Pancreas (tissue), 10 donors: ENCODE data around the gene ELOVL7. TPM values are rescaled to one million over a fixed set of nuclear protein-coding genes. Genes with fewer than 3 reads are reported as not detected.
"Not testable (repeated sequence)": the region's sequence is repeated elsewhere in the genome, so short reads cannot be mapped to it uniquely, and the experiment has no call there.

Experiments used
- ATAC-seq, 4 donors: fragments of 200-7000 bp; cut with Tn5 transposase; one replicate each; pipeline versions ENCODE4 v1.8.0 to v1.9.1; 2020; ENCODE audit warnings: mild to moderate bottlenecking in 4 of 4, moderate library complexity in 4 of 4
- DNase-seq, 6 donors: peaks; one replicate each; pipeline ENCODE4 v3.0.0-alpha.2; 2020
- FAIRE-seq: peaks from 2 replicates; lab custom pipeline; 2012; peaks lifted over from hg19 to GRCh38; lab: Jason Lieb, UNC
- H3K27ac ChIP-seq, 4 donors: fragments of 200-600 bp; sonication (generic); 1 replicate in 3 of 4; 2 replicates in 1 of 4; pipeline versions ENCODE4 v1.5.0 to v1.8.0; 2020
- H3K27me3 ChIP-seq, 4 donors: fragments of 200-600 bp; one replicate each; pipeline ENCODE4 v1.8.0; 2021
- H3K36me3 ChIP-seq, 3 donors: fragments of 200-600 bp; sonication (generic) in 1 of 3; one replicate each; pipeline versions ENCODE4 v1.5.0 to v1.8.0; 2020 to 2021
- H3K4me1 ChIP-seq, 3 donors: fragments of 200-600 bp; one replicate each; pipeline ENCODE4 v1.8.0; 2021
- H3K4me3 ChIP-seq, 4 donors: fragments of 200-600 bp; sonication (generic) in 2 of 4; one replicate each; pipeline versions ENCODE4 v1.5.0 to v1.8.0; 2020 to 2021
- H3K9me3 ChIP-seq, 4 donors: fragments of 200-600 bp; one replicate each; pipeline ENCODE4 v1.8.0; 2021
- WGBS, 2 donors: extraction: QIAGEN DNeasy Blood & Tissue Kit; methylation state at CpG; one replicate each; pipeline ENCODE4 v1.1.7; 2013; 5-methylcytosine and 5-hydroxymethylcytosine counted together
- intact Hi-C, 3 donors: fragments of 100-400 bp; cut with DNase I; formaldehyde crosslinking; loops; one replicate each; pipeline versions ENCODE4 v1.11.1 to v1.14.2; 2022
- polyA plus RNA-seq, 2 donors: library from polyadenylated mRNA; stranded (reverse); fragments of 200-250 nt; gene quantifications; one replicate each; pipeline ENCODE4 v1.2.3, GENCODE V29; 2013
- total RNA-seq, 6 donors: library from RNA; stranded (reverse); fragmentation: NEBNext Ultra II Directional in 4 of 6; extraction: Animal tissue kit (Norgen Biotek cat#: 25700) in 4 of 6; gene quantifications; one replicate each; pipeline versions ENCODE4 v1.2.1 to v1.2.4, GENCODE V29; 2021 to 2023
- TF ChIP-seq, protein P1 (sequence below), 4 donors: fragments of 200-600 bp; sonication (generic) in 3 of 4; IDR thresholded peaks; one replicate each; pipeline versions ENCODE4 v1.5.0 to v1.8.0; 2021; ENCODE audit warnings: antibody characterized with exemption in 4 of 4
- donor health status: healthy with polysubstance abuse.
- donor health status: DM: no; HTN: no; CAD: no; lungs with moderate emphysema.
- donor health status: DM: no; HTN: no; CAD: no.
- donor health status: control.
- donor health status: control.
- donor health status: Bipolar disorder and iron deficiency.
- donor health status: DM: yes; HTN: yes; CAD: no.
- donor health status: DM: no; HTN: no; CAD: no.
- donor health status: DM: no; HTN: no; CAD: no.
- donor health status: DM: yes; HTN: yes; CAD: no.

ELOVL7 gene
- total and polyA plus RNA-seq, 8 donors: 3.4 to 11.1 (median 6.6) TPM

DNA sequence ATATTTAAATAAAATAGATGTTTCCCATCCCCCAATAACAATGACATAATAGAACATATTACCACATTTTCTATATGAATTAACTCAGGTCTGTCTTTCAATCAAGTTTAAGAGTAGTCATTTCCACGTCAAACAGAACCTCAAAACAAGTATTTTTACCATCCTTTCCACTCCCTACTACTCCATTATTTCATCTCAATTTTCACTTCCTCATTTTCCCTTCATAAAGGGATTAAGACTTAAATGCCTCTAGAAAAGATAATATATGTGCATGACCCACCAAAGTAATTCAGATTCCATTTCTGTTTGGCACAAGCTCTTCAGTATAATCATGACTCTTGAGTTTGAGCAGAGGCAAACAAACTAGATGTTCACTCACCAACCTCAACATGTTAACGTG lies 40.4 kb downstream of the ELOVL7 start:
- Histone ChIP-seq H3K4me3 (no peak overlapping the region), H3K27me3 (no peaks in the 10 kb centered on the region), H3K9me3 (no peaks in the 10 kb centered on the region), H3K4me1 (no peaks in the 10 kb centered on the region), H3K27ac (no peak overlapping the region), H3K36me3 (no peaks in the 10 kb centered on the region)
- TF ChIP-seq, protein P1, sequence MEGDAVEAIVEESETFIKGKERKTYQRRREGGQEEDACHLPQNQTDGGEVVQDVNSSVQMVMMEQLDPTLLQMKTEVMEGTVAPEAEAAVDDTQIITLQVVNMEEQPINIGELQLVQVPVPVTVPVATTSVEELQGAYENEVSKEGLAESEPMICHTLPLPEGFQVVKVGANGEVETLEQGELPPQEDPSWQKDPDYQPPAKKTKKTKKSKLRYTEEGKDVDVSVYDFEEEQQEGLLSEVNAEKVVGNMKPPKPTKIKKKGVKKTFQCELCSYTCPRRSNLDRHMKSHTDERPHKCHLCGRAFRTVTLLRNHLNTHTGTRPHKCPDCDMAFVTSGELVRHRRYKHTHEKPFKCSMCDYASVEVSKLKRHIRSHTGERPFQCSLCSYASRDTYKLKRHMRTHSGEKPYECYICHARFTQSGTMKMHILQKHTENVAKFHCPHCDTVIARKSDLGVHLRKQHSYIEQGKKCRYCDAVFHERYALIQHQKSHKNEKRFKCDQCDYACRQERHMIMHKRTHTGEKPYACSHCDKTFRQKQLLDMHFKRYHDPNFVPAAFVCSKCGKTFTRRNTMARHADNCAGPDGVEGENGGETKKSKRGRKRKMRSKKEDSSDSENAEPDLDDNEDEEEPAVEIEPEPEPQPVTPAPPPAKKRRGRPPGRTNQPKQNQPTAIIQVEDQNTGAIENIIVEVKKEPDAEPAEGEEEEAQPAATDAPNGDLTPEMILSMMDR (IDR thresholded peaks at IDR 0.05): no peak
- FAIRE-seq (no peak), DNase-seq (no peak), ATAC-seq (no peak)
- 89 to 97% methylated on average over 2 of the region's 2 CpGs for WGBS, 2 donors
- intact Hi-C loops: no loop called here

DNA sequence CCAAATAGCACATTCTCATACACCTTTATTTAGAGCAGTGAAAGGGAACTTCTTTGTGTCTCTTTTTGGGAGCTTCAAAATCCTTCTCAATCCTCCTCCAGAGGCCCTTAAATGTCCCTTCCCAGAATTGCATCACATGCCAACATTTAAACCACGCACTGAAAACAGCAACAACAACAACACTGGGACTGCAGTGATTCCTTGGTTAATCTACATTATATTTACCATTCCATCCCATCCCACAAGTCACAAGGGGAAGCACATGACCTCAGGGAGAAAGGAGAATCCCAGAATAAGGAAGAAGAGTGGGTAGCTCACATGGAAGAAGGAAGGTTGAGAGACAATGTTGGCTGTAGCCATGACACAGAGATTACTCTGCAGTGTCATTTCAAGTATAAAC lies 41.1 kb downstream of the ELOVL7 start:
- no peaks in the 10 kb centered on the region for H3K36me3 ChIP-seq
- TF ChIP-seq, protein P1 (IDR thresholded peaks at IDR 0.05): no peak
- H3K4me1 ChIP-seq: no peaks in the 10 kb centered on the region
- DNase-seq (no peak), FAIRE-seq (no peak), ATAC-seq (no peak)
- H3K27me3 ChIP-seq: no peaks in the 10 kb centered on the region
- no peaks in the 10 kb centered on the region for H3K9me3 ChIP-seq
- no peak overlapping the region for H3K4me3 ChIP-seq
- intact Hi-C loops: no loop called here
- H3K27ac ChIP-seq: no peak overlapping the region
- 96 to 100% methylated on average over 1 of the region's 1 CpG for WGBS, 2 donors

DNA sequence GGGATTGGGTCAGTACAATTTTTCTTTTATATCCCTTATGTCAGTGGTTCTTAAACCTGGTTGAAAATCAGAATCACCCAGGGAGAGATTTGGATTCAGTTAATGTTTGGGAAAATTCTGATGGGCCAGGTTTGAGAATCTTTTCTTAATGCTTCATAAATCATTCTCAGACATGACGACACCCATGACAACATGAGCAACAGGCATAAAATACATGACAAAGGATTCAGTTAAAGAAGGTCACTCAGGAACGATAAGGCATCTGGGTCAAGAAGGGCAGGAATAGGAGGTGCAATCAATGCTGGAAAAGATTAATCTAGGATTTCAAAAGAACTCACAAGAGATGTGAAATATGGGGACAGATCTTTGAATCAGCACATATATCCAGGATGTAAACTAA lies 41.8 kb downstream of the ELOVL7 start:
- ATAC-seq (no peak), DNase-seq (no peak), FAIRE-seq (no peak)
- TF ChIP-seq, protein P1 (IDR thresholded peaks at IDR 0.05): no peak
- Histone ChIP-seq H3K4me1 (no peaks in the 10 kb centered on the region), H3K9me3 (no peaks in the 10 kb centered on the region), H3K27me3 (no peaks in the 10 kb centered on the region), H3K36me3 (no peaks in the 10 kb centered on the region), H3K4me3 (no peak overlapping the region), H3K27ac (no peak overlapping the region)
- 58 to 60% methylated on average over 2 of the region's 2 CpGs for WGBS, 2 donors
- intact Hi-C loops: no loop called here

DNA sequence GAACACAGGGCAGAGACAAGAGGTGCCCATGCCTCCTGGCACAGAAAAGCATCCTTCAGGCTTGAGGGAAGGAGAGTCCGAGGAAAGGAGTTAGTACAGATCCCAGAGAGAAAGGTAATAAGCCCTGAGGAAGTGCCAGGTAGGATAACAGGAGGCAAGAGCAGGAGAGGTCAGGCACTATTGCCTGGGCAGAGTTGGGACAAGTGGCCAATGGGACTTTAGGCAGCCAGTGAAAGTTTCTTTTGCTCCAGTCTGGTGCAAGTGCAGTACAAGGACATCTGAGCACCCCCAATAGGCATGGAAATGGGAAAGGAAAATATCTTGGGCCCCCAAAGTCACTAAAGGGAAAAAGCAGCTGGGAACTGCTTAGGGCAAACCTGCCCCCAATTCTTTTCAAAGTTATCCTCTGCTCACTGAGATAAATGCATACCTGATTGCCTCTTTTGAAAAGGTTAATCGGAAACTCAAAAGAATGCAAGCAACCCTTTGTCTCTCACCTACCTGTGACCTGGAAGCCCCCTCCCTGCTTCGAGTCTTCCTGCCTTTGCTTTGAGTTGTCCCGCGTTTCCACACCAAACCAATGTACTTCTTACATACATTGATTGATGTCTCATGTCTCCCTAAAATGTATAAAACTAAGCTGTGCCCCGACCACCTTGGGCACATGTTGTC lies 46.5 kb downstream of the ELOVL7 start:
- 70 to 71% methylated on average over 6 of the region's 6 CpGs for whole genome bisulfite sequencing, 2 donors
- FAIRE-seq: no peak
- TF ChIP-seq, protein P1 (IDR thresholded peaks at IDR 0.05): no peak

DNA sequence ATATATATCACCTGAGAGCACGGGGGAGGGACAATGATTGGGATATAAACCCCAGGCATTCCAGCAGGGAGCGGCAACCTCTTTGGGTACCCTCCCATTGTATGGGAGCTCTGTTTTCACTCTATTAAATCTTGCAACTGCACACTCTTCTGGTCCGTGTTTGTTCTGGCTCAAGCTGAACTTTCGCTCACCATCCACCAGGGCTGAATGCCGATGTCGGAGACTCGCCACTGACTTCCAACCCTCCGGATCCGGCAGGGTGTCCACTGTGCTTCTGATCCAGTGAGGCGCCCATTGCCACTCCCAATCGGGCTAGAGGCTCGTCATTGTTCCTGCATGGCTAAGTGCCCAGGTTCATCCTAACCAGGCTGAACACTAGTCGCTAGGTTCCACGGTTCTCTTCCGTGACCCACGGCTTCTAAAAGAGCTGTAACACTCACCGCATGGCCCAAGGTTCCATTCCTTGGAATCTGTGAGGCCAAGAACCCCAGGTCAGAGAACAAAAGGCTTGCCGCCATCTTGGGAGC lies 48.6 kb downstream of the ELOVL7 start:
- intact Hi-C loops, H3K4me1 ChIP-seq, ATAC-seq, H3K27ac ChIP-seq, H3K27me3 ChIP-seq, H3K9me3 ChIP-seq, H3K4me3 ChIP-seq, DNase-seq, FAIRE-seq, H3K36me3 ChIP-seq: not testable (repeated sequence)
- 96 to 97% methylated on average over 18 of the region's 18 CpGs for WGBS, 2 donors

More for the DNA sequence above, 46.5 kb downstream of the ELOVL7 start:
- Histone ChIP-seq H3K27ac (no peak overlapping the region), H3K4me3 (no peak overlapping the region), H3K4me1 (no peaks in the 10 kb centered on the region), H3K27me3 (no peaks in the 10 kb centered on the region), H3K9me3 (no peaks in the 10 kb centered on the region), H3K36me3 (no peaks in the 10 kb centered on the region)
- ATAC-seq: no peak
- intact Hi-C loops: no loop called here
- DNase-seq: no peak
